ENCODE measurements around the gene NFIB. TPM values are rescaled to one million over a fixed set of nuclear protein-coding genes. Genes with fewer than 3 reads are reported as not detected.

NFIB gene
- total and polyA plus RNA-seq, 2 of the 8 experiments (the other 6 are each of a cell fraction or from before 2014, with no cell fraction given), result 2.6 to 13.1 TPM

- TF ChIP-seq CHD7 (IDR thresholded peaks at IDR 0.05; ENCODE audit: insufficient replicate concordance, low read length), result no peak
Observed at GRCh38 chr9:14296495-14297113, 17.3 kb downstream of the NFIB start (continued).
